Immature natural killer cell (primary cell): ENCODE measurements around the gene CREB3L1. TPM values are rescaled to one million over a fixed set of nuclear protein-coding genes. Genes with fewer than 3 reads are reported as not detected.
A peak's percentile ranks its signal among the peaks of the same experiment; 100 is the strongest.

Source experiments
- DNase-seq, 3 donors: peaks; one replicate each; pipeline ENCODE4 v3.0.0; 2022; ENCODE audit warnings: mixed read lengths in 1 of 3
- H3K27ac Mint-ChIP-seq, 6 donors: one replicate each; pipeline ENCODE4 v1.8.0; 2020; ENCODE audit warnings: mixed read lengths in 6 of 6, mild to moderate bottlenecking in 5 of 6, inconsistent platforms in 4 of 6, moderate library complexity in 3 of 6
- H3K27me3 Mint-ChIP-seq, 3 donors: one replicate each; pipeline ENCODE4 v1.8.0; 2020 to 2021; ENCODE audit warnings: low read depth in 3 of 3, mild to moderate bottlenecking in 3 of 3, mixed read lengths in 3 of 3, moderate library complexity in 3 of 3, inconsistent platforms in 1 of 3
- H3K36me3 Mint-ChIP-seq, 3 donors: one replicate each; pipeline ENCODE4 v1.8.0; 2020; ENCODE audit warnings: mixed read lengths in 3 of 3, inconsistent platforms in 2 of 3, mild to moderate bottlenecking in 2 of 3
- H3K4me1 Mint-ChIP-seq, 2 donors: one replicate each; pipeline ENCODE4 v1.8.0; 2020; ENCODE audit warnings: inconsistent platforms in 2 of 2, mild to moderate bottlenecking in 2 of 2, mixed read lengths in 2 of 2, moderate library complexity in 1 of 2
- H3K4me3 Mint-ChIP-seq, 5 donors: one replicate each; pipeline ENCODE4 v1.8.0; 2020; ENCODE audit warnings: mild to moderate bottlenecking in 5 of 5, mixed read lengths in 5 of 5, inconsistent platforms in 3 of 5, moderate library complexity in 3 of 5
- H3K9me3 Mint-ChIP-seq, 6 donors: one replicate each; pipeline ENCODE4 v1.8.0; 2020; ENCODE audit warnings: mild to moderate bottlenecking in 6 of 6, mixed read lengths in 6 of 6, inconsistent platforms in 4 of 6, moderate library complexity in 3 of 6
- polyA plus RNA-seq, 3 donors: library from polyadenylated mRNA; unstranded; fragments of 300-500 nt; fragmentation: Illumina TruSeq; gene quantifications; one replicate each; pipeline ENCODE4 v1.2.3, GENCODE V29; 2021

The CREB3L1 gene
- polyA plus RNA-seq, 3 donors from 2014 or later = not detected

GRCh38 chr11:46290011-46290410, 12.5 kb downstream of the CREB3L1 start:
- H3K27me3 Mint-ChIP-seq = peaks cover 0 to 10% (median 5%) of the 10 kb centered on the region in 3 donors
- H3K9me3 Mint-ChIP-seq = no peaks in the 10 kb centered on the region
- H3K36me3 Mint-ChIP-seq = no peaks in the 10 kb centered on the region
- no peak overlapping the region for H3K4me3 Mint-ChIP-seq
- DNase-seq = no peak
- H3K27ac Mint-ChIP-seq = no peak overlapping the region
- H3K4me1 Mint-ChIP-seq = no peaks in the 10 kb centered on the region

- no peaks in the 10 kb centered on the region for H3K9me3 Mint-ChIP-seq
- H3K4me3 Mint-ChIP-seq = no peak overlapping the region
- H3K27ac Mint-ChIP-seq = no peak overlapping the region
- peaks cover 0 to 8% (median 5%) of the 10 kb centered on the region in 3 donors for H3K27me3 Mint-ChIP-seq
- DNase-seq = no peak
- no peaks in the 10 kb centered on the region for H3K36me3 Mint-ChIP-seq
- peaks cover 0 to 2% of the 10 kb centered on the region in 2 donors for H3K4me1 Mint-ChIP-seq
Observed at GRCh38 chr11:46290598-46291309, 13.3 kb downstream of the CREB3L1 start.

GRCh38 chr11:46291441-46292150, 14.1 kb downstream of the CREB3L1 start:
- H3K27ac Mint-ChIP-seq = no peak overlapping the region
- H3K9me3 Mint-ChIP-seq = no peaks in the 10 kb centered on the region
- H3K4me3 Mint-ChIP-seq = no peak overlapping the region
- peaks cover 0 to 8% of the 10 kb centered on the region in 2 donors for H3K4me1 Mint-ChIP-seq
- H3K27me3 Mint-ChIP-seq = peaks cover 0 to 10% (median 6%) of the 10 kb centered on the region in 3 donors
- DNase-seq = no peak
- no peaks in the 10 kb centered on the region for H3K36me3 Mint-ChIP-seq

- H3K27me3 Mint-ChIP-seq = peaks cover 3 to 10% (median 4%) of the 10 kb centered on the region in 3 donors
- no peak overlapping the region for H3K4me3 Mint-ChIP-seq
- DNase-seq = no peak
Observed at GRCh38 chr11:46293066-46293465, 15.6 kb downstream of the CREB3L1 start.

GRCh38 chr11:46293641-46294103, 16.2 kb downstream of the CREB3L1 start:
- Mint-ChIP-seq H3K4me3 (peak overlapping the region in 2 of 5 donors; percentile 26 to 35), H3K27ac (no peak overlapping the region), H3K4me1 (peaks cover 0 to 8% of the 10 kb centered on the region in 2 donors), H3K27me3 (peaks cover 4 to 10% (median 6%) of the 10 kb centered on the region in 3 donors), H3K36me3 (no peaks in the 10 kb centered on the region), H3K9me3 (no peaks in the 10 kb centered on the region)
- DNase-seq = no peak

More at GRCh38 chr11:46293066-46293465, 15.6 kb downstream of the CREB3L1 start:
- Mint-ChIP-seq H3K27ac (no peak overlapping the region), H3K36me3 (no peaks in the 10 kb centered on the region), H3K9me3 (no peaks in the 10 kb centered on the region), H3K4me1 (peaks cover 0 to 8% of the 10 kb centered on the region in 2 donors)

- peak overlapping the region; percentile 56 to 83 (median 69) for H3K4me3 Mint-ChIP-seq
- H3K9me3 Mint-ChIP-seq = no peaks in the 10 kb centered on the region
- H3K36me3 Mint-ChIP-seq = no peaks in the 10 kb centered on the region
- H3K4me1 Mint-ChIP-seq = peaks cover 0 to 8% of the 10 kb centered on the region in 2 donors
- H3K27ac Mint-ChIP-seq = peak overlapping the region in 1 of 6 donors; percentile 35
- peaks cover 6 to 7% (median 6%) of the 10 kb centered on the region in 3 donors for H3K27me3 Mint-ChIP-seq
- DNase-seq = no peak
Observed at GRCh38 chr11:46294365-46295309, 17.2 kb downstream of the CREB3L1 start.

- Mint-ChIP-seq H3K27ac (no peak overlapping the region), H3K4me3 (peak overlapping the region; percentile 78 to 84 (median 83)), H3K9me3 (no peaks in the 10 kb centered on the region), H3K36me3 (no peaks in the 10 kb centered on the region), H3K27me3 (peaks cover 6 to 9% (median 7%) of the 10 kb centered on the region in 3 donors), H3K4me1 (peaks cover 0 to 8% of the 10 kb centered on the region in 2 donors)
- DNase-seq = peak; percentile 65 to 66 (median 66)
Observed at GRCh38 chr11:46295312-46296058, 18.0 kb downstream of the CREB3L1 start.

- Mint-ChIP-seq H3K4me1 (peaks cover 0 to 8% of the 10 kb centered on the region in 2 donors), H3K4me3 (peak overlapping the region; percentile 78 to 84 (median 83)), H3K27me3 (peaks cover 6 to 9% (median 7%) of the 10 kb centered on the region in 3 donors), H3K9me3 (no peaks in the 10 kb centered on the region), H3K27ac (no peak overlapping the region), H3K36me3 (no peaks in the 10 kb centered on the region)
- DNase-seq = no peak
Observed at GRCh38 chr11:46296059-46296527, 18.6 kb downstream of the CREB3L1 start.

GRCh38 chr11:46296528-46297448, 19.3 kb downstream of the CREB3L1 start:
- H3K27me3 Mint-ChIP-seq = peaks cover 6 to 9% (median 7%) of the 10 kb centered on the region in 3 donors
- DNase-seq = no peak
- peaks cover 0 to 8% of the 10 kb centered on the region in 2 donors for H3K4me1 Mint-ChIP-seq
- no peaks in the 10 kb centered on the region for H3K36me3 Mint-ChIP-seq
- H3K27ac Mint-ChIP-seq = no peak overlapping the region
- peak overlapping the region; percentile 78 to 84 (median 83) for H3K4me3 Mint-ChIP-seq
- no peaks in the 10 kb centered on the region for H3K9me3 Mint-ChIP-seq

GRCh38 chr11:46298699-46299433, 21.4 kb downstream of the CREB3L1 start:
- Mint-ChIP-seq H3K36me3 (no peaks in the 10 kb centered on the region), H3K4me1 (peaks cover 0 to 8% of the 10 kb centered on the region in 2 donors), H3K27ac (no peak overlapping the region), H3K4me3 (no peak overlapping the region), H3K9me3 (no peaks in the 10 kb centered on the region), H3K27me3 (peaks cover 2 to 9% (median 6%) of the 10 kb centered on the region in 3 donors)
- DNase-seq = no peak

GRCh38 chr11:46299451-46299961, 22.0 kb downstream of the CREB3L1 start:
- Mint-ChIP-seq H3K27me3 (peaks cover 2 to 9% (median 6%) of the 10 kb centered on the region in 3 donors), H3K36me3 (no peaks in the 10 kb centered on the region), H3K4me3 (no peak overlapping the region), H3K4me1 (peaks cover 0 to 8% of the 10 kb centered on the region in 2 donors), H3K27ac (no peak overlapping the region), H3K9me3 (no peaks in the 10 kb centered on the region)
- DNase-seq = no peak
